Activated T-cell treated with anti-CD3 and anti-CD28 coated beads, Interleukin-2, amount 50 U/mL, for 24 hours (primary cell): ENCODE data around the gene LIMS4.
"Not testable (repeated sequence)": the region's sequence is repeated elsewhere in the genome, so short reads cannot be mapped to it uniquely, and the experiment has no call there.

Source experiments
- DNase-seq: peaks from one replicate; pipeline ENCODE4 v3.0.0-alpha.2; 2020
- H3K27ac Mint-ChIP-seq: 2 replicates; pipeline ENCODE4 v1.8.0; 2020; ENCODE audit warnings: mild to moderate bottlenecking, mixed read lengths
- H3K27me3 Mint-ChIP-seq: 2 replicates; pipeline ENCODE4 v1.8.0; 2020; ENCODE audit warnings: mixed read lengths
- H3K36me3 Mint-ChIP-seq: 2 replicates; pipeline ENCODE4 v1.8.0; 2020; ENCODE audit warnings: low read depth, mixed read lengths
- H3K4me1 Mint-ChIP-seq: 2 replicates; pipeline ENCODE4 v1.8.0; 2020; ENCODE audit warnings: low read depth, mixed read lengths
- H3K4me3 Mint-ChIP-seq: 2 replicates; pipeline ENCODE4 v1.8.0; 2020; ENCODE audit warnings: mild to moderate bottlenecking, moderate library complexity, mixed read lengths
- H3K9me3 Mint-ChIP-seq: 2 replicates; pipeline ENCODE4 v1.8.0; 2020; ENCODE audit warnings: mixed read lengths

Gene LIMS4

GRCh38 chr2:110422852-110423573, 49.6 kb downstream of the LIMS4 start:
- not testable (repeated sequence) for H3K27me3 Mint-ChIP-seq

GRCh38 chr2:110420641-110421354, 51.8 kb downstream of the LIMS4 start:
- H3K4me3 Mint-ChIP-seq, H3K9me3 Mint-ChIP-seq, H3K4me1 Mint-ChIP-seq, DNase-seq, H3K27me3 Mint-ChIP-seq, H3K27ac Mint-ChIP-seq, H3K36me3 Mint-ChIP-seq: not testable (repeated sequence)

More at GRCh38 chr2:110422852-110423573, 49.6 kb downstream of the LIMS4 start:
- not testable (repeated sequence) for H3K4me3 Mint-ChIP-seq, DNase-seq, H3K4me1 Mint-ChIP-seq, H3K27ac Mint-ChIP-seq, H3K9me3 Mint-ChIP-seq, H3K36me3 Mint-ChIP-seq

- DNase-seq, H3K4me3 Mint-ChIP-seq, H3K9me3 Mint-ChIP-seq, H3K4me1 Mint-ChIP-seq, H3K27ac Mint-ChIP-seq, H3K27me3 Mint-ChIP-seq, H3K36me3 Mint-ChIP-seq: not testable (repeated sequence)
Measured at GRCh38 chr2:110407142-110407541, 65.5 kb downstream of the LIMS4 start.

GRCh38 chr2:110404988-110405387, 67.6 kb downstream of the LIMS4 start:
- not testable (repeated sequence) for DNase-seq, H3K4me1 Mint-ChIP-seq, H3K27me3 Mint-ChIP-seq, H3K9me3 Mint-ChIP-seq, H3K27ac Mint-ChIP-seq, H3K36me3 Mint-ChIP-seq, H3K4me3 Mint-ChIP-seq

GRCh38 chr2:110404246-110404645, 68.4 kb downstream of the LIMS4 start:
- not testable (repeated sequence) for H3K4me3 Mint-ChIP-seq, H3K27me3 Mint-ChIP-seq, H3K9me3 Mint-ChIP-seq, DNase-seq, H3K36me3 Mint-ChIP-seq, H3K27ac Mint-ChIP-seq, H3K4me1 Mint-ChIP-seq

- H3K4me3 Mint-ChIP-seq, H3K4me1 Mint-ChIP-seq: not testable (repeated sequence)
Measured at GRCh38 chr2:110401001-110401618, 71.5 kb downstream of the LIMS4 start.

DNA sequence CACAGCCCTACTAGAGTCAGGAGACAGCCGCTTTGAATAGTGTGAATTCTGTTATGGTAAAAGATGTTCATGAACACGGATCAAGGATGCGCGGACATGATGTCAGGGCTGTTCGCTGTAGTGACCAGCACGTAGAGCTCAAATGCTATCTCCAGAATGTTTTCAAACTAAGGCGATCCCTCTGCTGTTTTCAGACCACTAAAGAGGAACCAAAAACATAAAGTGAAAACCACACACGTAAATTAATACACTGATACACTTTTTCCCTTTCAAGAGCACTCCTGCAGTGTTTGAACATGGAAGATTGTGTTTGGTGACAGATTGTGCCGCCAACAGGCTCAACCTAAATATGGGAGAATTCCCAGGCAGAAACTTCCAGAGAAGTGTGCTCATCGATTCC, 73.2 kb downstream of the LIMS4 start:
- H3K27ac Mint-ChIP-seq, H3K27me3 Mint-ChIP-seq, H3K9me3 Mint-ChIP-seq, DNase-seq, H3K4me3 Mint-ChIP-seq, H3K36me3 Mint-ChIP-seq, H3K4me1 Mint-ChIP-seq: not testable (repeated sequence)

More at GRCh38 chr2:110401001-110401618, 71.5 kb downstream of the LIMS4 start:
- not testable (repeated sequence) for DNase-seq, H3K27ac Mint-ChIP-seq, H3K27me3 Mint-ChIP-seq, H3K36me3 Mint-ChIP-seq, H3K9me3 Mint-ChIP-seq

- H3K27ac Mint-ChIP-seq, H3K9me3 Mint-ChIP-seq, DNase-seq, H3K4me3 Mint-ChIP-seq, H3K36me3 Mint-ChIP-seq, H3K4me1 Mint-ChIP-seq, H3K27me3 Mint-ChIP-seq: not testable (repeated sequence)
Measured at GRCh38 chr2:110395990-110396389, 76.6 kb downstream of the LIMS4 start.
